ENCODE results near the gene FIP1L1. TPM values are rescaled to one million over a fixed set of nuclear protein-coding genes. Genes with fewer than 3 reads are reported as not detected.

Gene FIP1L1
- total and polyA plus RNA-seq, 10 of the 15 experiments (the other 5 are each of a cell fraction or from before 2014, with no cell fraction given), result 28.1 to 110 (median 59.4) TPM

GRCh38 chr4:53349091-53349491, 28.4 kb upstream of the FIP1L1 start:
- TF ChIP-seq WRNIP1 (IDR thresholded peaks at IDR 0.05; ENCODE audit: borderline replicate concordance, low read depth, low read length), result no peak
- TF ChIP-seq TCF3 (IDR thresholded peaks at IDR 0.05; ENCODE audit: borderline replicate concordance, insufficient read depth, low read depth, low read length), result no peak
- TF ChIP-seq BMI1 (IDR thresholded peaks at IDR 0.05; ENCODE audit: borderline replicate concordance), result no peak
- no peak for TF ChIP-seq PAX8 (IDR thresholded peaks at IDR 0.05)
- TF ChIP-seq RBBP5 (conservative IDR thresholded peaks at IDR 0.05), result no peak
- no peak for TF ChIP-seq SMAD5 (IDR thresholded peaks at IDR 0.05; ENCODE audit: low read depth)
- Histone ChIP-seq H3K4me2 (ENCODE audit: control insufficient read depth, insufficient read depth) (no peak overlapping the region), H3K36me3 (ENCODE audit: control insufficient read depth in 2 of 2, insufficient read depth in 2 of 2, low read length in 1 of 2) (peaks cover 4 to 5% of the 10 kb centered on the region in 2 experiments; a peak in 2 of 4 replicates), H3K27ac (ENCODE audit: control insufficient read depth, insufficient read depth) (no peak overlapping the region), H3K79me2 (ENCODE audit: control insufficient read depth, insufficient read depth, low read length) (no peaks in the 10 kb centered on the region), H4K20me1 (ENCODE audit: control insufficient read depth, insufficient read depth) (no peaks in the 10 kb centered on the region), H3K4me3 (no peak overlapping the region), H3K9ac (ENCODE audit: control insufficient read depth, insufficient read depth, low read length) (no peak overlapping the region), H3K9me3 (replicated peaks; ENCODE audit: control insufficient read depth, insufficient read depth, low read length) (no peaks in the 10 kb centered on the region; the same call in 1 of the 3 replicates), H3K4me1 (ENCODE audit: control insufficient read depth, insufficient read depth, low read length) (no peaks in the 10 kb centered on the region), H2AFZ (ENCODE audit: control insufficient read depth, low read depth, low read length) (no peak overlapping the region), H3K27me3 (replicated peaks in 1 of 2; ENCODE audit: control insufficient read depth in 2 of 2, insufficient read depth in 2 of 2, low read length in 1 of 2) (no peaks in the 10 kb centered on the region)
- ChIA-PET SMC1A (ENCODE audit: uncharacterized antibody, unreplicated experiment) (interaction anchor here (0.7 to 1.7 kb wide), 2 partner anchors 23 to 1011 kb away, joined by 3 to 4 read pairs; no protein-coding TSS in a partner anchor), CTCF (interaction anchor here (0.7 kb wide), 1 partner anchor 260 kb away, joined by 3 read pairs; no protein-coding TSS in a partner anchor), POLR2A (no interaction called here), RAD21 (ENCODE audit: unreplicated experiment) (no interaction called here)
- no peak for DNase-seq (ENCODE audit: low read depth, low spot score)
- intact Hi-C loops (cut with micrococcal nuclease; ENCODE audit: unreplicated experiment), result no loop called here
- no TSS peak for BruUV-seq (replicated peaks)
- no peak for ATAC-seq
- no peak for FAIRE-seq
- in situ Hi-C loops (cut with MboI), result no loop called here
- WGBS (ENCODE audit: insufficient coverage, insufficient replicate concordance, low lambda C conversion rate, missing lambda C conversion rate), result 97% methylated on average over 4 of the region's 4 CpGs

DNA sequence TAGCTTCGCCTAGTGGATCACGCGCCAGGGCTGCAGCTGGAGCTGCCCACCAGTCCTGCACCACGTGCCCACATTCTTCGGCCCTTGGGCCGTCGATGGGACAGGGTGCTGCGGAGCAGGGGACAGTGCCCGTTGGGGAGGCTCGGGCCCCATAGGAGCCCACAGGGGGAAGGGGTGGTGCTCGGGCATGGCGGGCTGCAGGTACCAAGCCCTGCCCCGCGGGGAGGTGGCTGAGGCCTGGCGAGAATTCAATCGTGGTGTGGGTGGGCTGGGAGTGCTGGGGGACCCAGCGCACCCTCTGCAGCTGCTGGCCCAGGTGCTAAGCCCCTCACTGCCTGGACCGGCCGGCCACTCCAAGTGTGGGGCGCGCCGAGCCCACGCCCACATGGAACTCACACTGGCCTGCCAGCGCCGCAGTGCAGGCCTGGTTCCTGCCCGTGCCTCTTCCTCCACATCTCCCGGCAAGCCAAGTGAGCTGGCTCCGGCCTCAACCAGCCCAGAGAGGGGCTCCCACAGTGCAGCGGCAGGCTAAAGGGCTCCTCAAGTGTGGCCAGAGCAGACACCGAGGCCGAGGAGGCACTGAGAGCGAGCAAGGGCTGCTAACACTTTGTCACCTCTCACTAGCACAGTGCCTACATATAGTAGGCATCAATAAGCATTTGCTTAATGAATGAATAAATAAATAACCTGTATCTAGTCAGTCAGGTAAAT, 23.3 kb upstream of the FIP1L1 start:
- intact Hi-C loops (cut with micrococcal nuclease; ENCODE audit: unreplicated experiment), result no loop called here
- Histone ChIP-seq H3K27ac (ENCODE audit: control insufficient read depth, insufficient read depth) (no peak overlapping the region), H4K20me1 (ENCODE audit: control insufficient read depth, insufficient read depth) (no peaks in the 10 kb centered on the region), H3K4me3 (no peak overlapping the region), H3K27me3 (replicated peaks in 1 of 2; ENCODE audit: control insufficient read depth in 2 of 2, insufficient read depth in 2 of 2, low read length in 1 of 2) (no peaks in the 10 kb centered on the region), H3K9me3 (replicated peaks; ENCODE audit: control insufficient read depth, insufficient read depth, low read length) (peaks cover 2% of the 10 kb centered on the region), H3K9ac (ENCODE audit: control insufficient read depth, insufficient read depth, low read length) (no peak overlapping the region), H3K4me2 (ENCODE audit: control insufficient read depth, insufficient read depth) (no peak overlapping the region), H3K4me1 (ENCODE audit: control insufficient read depth, insufficient read depth, low read length) (no peaks in the 10 kb centered on the region), H3K79me2 (ENCODE audit: control insufficient read depth, insufficient read depth, low read length) (peaks cover 14% of the 10 kb centered on the region), H2AFZ (ENCODE audit: control insufficient read depth, low read depth, low read length) (no peak overlapping the region), H3K36me3 (ENCODE audit: control insufficient read depth in 2 of 2, insufficient read depth in 2 of 2, low read length in 1 of 2) (peaks cover 2 to 4% of the 10 kb centered on the region in 2 experiments; a peak in 2 of 4 replicates)
- ChIA-PET SMC1A (ENCODE audit: uncharacterized antibody, unreplicated experiment) (interaction anchor here (1.0 kb wide), 1 partner anchor 19 kb away, joined by 3 read pairs; no protein-coding TSS in a partner anchor), CTCF (interaction anchor here (1.3 kb wide), 2 partner anchors 12 to 19 kb away, joined by 3 read pairs; no protein-coding TSS in a partner anchor), POLR2A (no interaction called here), RAD21 (ENCODE audit: unreplicated experiment) (no interaction called here)
- in situ Hi-C loops (cut with MboI), result loop anchor here (25.0 kb wide), 1 partner anchor 642 kb away; no protein-coding TSS in a partner anchor
- BruUV-seq (replicated peaks), result no TSS peak
- DNase-seq (ENCODE audit: low read depth, low spot score) (no peak), ATAC-seq (no peak), FAIRE-seq (no peak)
- WGBS (ENCODE audit: insufficient coverage, insufficient replicate concordance, low lambda C conversion rate, missing lambda C conversion rate), result 95% methylated on average over 30 of the region's 32 CpGs
- no peak for TF ChIP-seq ESRRA (IDR thresholded peaks at IDR 0.05; ENCODE audit: low read length)
- TF ChIP-seq, protein P1, sequence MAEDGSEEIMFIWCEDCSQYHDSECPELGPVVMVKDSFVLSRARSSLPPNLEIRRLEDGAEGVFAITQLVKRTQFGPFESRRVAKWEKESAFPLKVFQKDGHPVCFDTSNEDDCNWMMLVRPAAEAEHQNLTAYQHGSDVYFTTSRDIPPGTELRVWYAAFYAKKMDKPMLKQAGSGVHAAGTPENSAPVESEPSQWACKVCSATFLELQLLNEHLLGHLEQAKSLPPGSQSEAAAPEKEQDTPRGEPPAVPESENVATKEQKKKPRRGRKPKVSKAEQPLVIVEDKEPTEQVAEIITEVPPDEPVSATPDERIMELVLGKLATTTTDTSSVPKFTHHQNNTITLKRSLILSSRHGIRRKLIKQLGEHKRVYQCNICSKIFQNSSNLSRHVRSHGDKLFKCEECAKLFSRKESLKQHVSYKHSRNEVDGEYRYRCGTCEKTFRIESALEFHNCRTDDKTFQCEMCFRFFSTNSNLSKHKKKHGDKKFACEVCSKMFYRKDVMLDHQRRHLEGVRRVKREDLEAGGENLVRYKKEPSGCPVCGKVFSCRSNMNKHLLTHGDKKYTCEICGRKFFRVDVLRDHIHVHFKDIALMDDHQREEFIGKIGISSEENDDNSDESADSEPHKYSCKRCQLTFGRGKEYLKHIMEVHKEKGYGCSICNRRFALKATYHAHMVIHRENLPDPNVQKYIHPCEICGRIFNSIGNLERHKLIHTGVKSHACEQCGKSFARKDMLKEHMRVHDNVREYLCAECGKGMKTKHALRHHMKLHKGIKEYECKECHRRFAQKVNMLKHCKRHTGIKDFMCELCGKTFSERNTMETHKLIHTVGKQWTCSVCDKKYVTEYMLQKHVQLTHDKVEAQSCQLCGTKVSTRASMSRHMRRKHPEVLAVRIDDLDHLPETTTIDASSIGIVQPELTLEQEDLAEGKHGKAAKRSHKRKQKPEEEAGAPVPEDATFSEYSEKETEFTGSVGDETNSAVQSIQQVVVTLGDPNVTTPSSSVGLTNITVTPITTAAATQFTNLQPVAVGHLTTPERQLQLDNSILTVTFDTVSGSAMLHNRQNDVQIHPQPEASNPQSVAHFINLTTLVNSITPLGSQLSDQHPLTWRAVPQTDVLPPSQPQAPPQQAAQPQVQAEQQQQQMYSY (CRISPR knock-in tag; IDR thresholded peaks at IDR 0.05), result no peak
- TF ChIP-seq POLR2AphosphoS2 (IDR thresholded peaks at IDR 0.05; ENCODE audit: low read depth, low read length), result no peak
- TF ChIP-seq, protein P2, sequence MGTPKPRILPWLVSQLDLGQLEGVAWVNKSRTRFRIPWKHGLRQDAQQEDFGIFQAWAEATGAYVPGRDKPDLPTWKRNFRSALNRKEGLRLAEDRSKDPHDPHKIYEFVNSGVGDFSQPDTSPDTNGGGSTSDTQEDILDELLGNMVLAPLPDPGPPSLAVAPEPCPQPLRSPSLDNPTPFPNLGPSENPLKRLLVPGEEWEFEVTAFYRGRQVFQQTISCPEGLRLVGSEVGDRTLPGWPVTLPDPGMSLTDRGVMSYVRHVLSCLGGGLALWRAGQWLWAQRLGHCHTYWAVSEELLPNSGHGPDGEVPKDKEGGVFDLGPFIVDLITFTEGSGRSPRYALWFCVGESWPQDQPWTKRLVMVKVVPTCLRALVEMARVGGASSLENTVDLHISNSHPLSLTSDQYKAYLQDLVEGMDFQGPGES (IDR thresholded peaks at IDR 0.05), result no peak
- TF ChIP-seq FOS (IDR thresholded peaks at IDR 0.05; ENCODE audit: borderline replicate concordance, extremely low read depth, insufficient read length), result no peak

Data from GM12878 (cell line).